GM19324 (cell line): ENCODE data around the gene AHCYL2.
"Not testable (repeated sequence)": the region's sequence is repeated elsewhere in the genome, so short reads cannot be mapped to it uniquely, and the experiment has no call there.

ENCODE experiments used
- ATAC-seq: cut with Tn5 transposase; IDR thresholded peaks from one replicate; pipeline ENCODE4 v1.9.1; 2021; ENCODE audit warnings: mild to moderate bottlenecking, moderate library complexity; ENCODE audit not compliant: unreplicated experiment, low FRiP score

Gene AHCYL2

GRCh38 chr7:129281163-129281562 lies 56.3 kb downstream of the AHCYL2 start:
- no peak for ATAC-seq

GRCh38 chr7:129282865-129283264 lies 58.0 kb downstream of the AHCYL2 start:
- no peak for ATAC-seq

GRCh38 chr7:129283936-129284335 lies 59.1 kb downstream of the AHCYL2 start:
- no peak for ATAC-seq

- ATAC-seq, result no peak
Observed at GRCh38 chr7:129285111-129285510, 60.3 kb downstream of the AHCYL2 start.

DNA sequence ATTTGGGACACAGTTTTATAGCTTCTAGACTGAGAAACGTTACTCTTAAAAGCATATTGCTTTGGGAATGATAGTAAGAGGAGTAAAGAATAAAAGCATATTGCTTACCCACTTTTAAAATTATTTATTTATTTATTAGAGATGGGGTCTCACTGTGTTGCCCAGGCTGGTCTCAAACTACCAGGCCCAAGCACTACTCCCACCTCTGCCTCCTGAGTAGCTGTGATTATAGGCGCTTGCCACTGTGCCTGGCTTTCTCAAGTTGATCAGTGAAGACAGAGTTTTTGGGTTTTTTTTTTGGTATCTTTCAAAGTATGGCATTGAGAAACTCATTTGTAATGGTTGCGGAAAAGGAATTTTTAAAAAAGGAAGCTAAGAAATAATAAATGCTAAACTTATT lies 68.0 kb downstream of the AHCYL2 start:
- ATAC-seq, result no peak

GRCh38 chr7:129295015-129295423 lies 70.2 kb downstream of the AHCYL2 start:
- no peak for ATAC-seq

GRCh38 chr7:129298268-129298893 lies 73.6 kb downstream of the AHCYL2 start:
- ATAC-seq, result no peak

GRCh38 chr7:129299889-129300288 lies 75.1 kb downstream of the AHCYL2 start:
- no peak for ATAC-seq

- not testable (repeated sequence) for ATAC-seq
Observed at GRCh38 chr7:129300299-129300698, 75.5 kb downstream of the AHCYL2 start.

DNA sequence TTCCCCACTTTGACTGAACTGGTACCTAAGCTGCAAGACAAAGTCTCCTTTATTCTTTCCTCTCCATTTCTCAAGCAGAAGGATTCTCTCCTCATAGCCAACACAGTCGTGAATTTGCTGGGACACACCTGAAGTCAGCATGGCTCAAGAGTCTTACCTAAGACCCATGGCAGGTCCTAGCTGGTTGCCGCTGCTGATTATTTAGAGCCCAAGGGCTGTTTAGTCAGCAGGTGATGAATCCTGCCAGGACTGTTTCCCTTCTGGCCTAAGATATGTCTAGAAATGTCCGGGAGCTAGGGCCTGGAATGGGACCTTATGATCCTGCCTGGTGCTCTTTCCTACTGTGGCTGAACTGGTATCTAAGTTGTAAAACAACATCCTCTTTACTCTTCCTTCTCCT lies 82.8 kb downstream of the AHCYL2 start:
- ATAC-seq, result no peak

DNA sequence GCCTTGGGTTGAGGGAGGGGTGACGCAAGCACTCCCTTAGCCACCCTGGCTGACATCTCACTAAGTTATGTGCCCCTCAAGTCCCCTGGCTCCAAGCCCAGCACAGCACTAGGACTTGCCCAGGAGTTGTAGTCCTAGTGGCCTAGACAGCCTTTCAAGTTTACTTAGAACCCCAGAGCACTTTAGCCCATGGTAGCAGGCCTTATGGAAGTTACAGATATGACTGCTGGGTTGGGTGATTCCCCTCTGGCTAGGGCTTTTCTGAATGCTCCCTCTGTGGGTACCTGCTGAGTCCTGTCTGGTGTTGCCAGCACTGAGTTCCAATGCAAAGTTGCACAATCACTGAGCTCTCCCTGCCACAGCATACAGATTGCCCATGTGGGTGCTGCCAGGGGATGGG lies 83.2 kb downstream of the AHCYL2 start:
- ATAC-seq, result no peak

- no peak for ATAC-seq
Observed at GRCh38 chr7:129311429-129311828, 86.6 kb downstream of the AHCYL2 start.

- ATAC-seq, result no peak
Observed at GRCh38 chr7:129313282-129313681, 88.5 kb downstream of the AHCYL2 start.

DNA sequence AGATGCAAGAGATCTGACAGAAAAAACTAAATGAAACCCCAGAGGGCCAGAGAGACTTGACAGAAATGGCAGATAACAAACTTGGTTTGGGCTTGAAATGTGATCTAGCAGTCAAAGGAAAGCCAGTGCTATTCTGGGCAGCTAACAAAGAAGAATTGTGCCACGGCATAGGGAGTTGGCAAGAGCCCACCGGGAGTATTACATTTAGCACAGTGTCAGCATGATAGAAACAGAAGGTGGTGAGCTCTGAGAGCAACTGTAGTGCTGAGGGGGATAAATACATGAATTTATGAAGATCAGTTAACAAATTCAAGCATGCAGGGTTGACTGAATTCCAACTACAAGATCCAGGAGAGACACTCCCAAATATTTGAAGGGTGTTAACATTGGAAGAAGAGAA lies 91.1 kb downstream of the AHCYL2 start:
- ATAC-seq, result no peak

DNA sequence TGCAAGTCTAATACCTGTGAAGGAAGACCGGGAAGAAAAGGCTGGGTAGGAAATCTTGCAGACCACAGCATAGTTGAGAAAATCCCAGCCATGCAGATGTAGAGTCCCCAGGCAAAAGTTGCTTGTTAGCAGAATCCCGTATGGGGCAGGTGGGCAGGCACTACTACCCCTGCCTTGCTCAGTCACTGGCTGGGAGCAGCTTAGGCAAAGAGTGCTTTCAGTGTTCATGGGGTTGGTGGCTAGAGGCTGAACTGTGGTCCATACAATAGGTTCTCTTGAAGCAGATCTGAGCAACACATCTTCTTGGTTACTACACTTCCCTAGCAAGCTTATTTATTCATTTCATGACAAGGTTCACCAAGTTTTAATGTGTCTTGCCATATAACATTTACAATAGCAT lies 92.6 kb downstream of the AHCYL2 start:
- ATAC-seq, result no peak

- ATAC-seq, result no peak
Observed at GRCh38 chr7:129327076-129327475, 102.2 kb downstream of the AHCYL2 start.

DNA sequence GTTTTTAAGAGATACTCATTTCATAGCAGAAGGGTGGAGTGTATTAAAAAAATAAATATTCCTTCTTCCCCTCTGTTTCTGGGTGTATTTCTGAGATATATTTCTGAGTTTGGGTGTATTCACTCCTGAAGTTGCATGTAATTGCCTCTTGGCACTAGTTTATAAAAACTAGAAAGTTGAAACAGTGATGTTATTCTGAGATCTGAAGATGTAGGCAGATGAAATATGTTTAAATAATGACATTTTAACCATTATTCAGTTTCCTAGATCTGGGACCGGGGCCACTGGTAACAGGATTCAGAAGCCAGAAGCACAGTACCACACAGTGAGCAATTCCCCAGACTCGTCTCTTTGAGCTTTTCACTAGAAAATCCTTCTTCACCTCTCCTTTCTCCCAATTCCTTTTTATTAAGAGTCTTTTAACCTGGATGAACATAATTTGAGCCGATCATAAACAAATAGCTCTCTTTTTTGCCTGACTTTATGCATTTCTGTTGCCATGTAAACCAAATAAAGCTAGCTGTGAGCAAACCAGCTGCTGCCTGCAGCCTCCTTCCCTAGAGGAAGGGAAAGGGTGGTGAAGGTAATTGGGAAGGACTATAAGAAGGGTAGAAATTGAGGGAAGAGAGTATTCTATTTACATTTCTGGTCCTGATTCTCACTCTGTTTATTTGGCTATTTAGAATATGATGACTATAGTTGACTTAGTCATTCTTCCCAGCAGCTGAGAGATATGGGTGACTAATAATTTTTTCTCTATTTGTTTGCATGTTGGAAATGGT lies 107.6 kb downstream of the AHCYL2 start:
- no peak for ATAC-seq

GRCh38 chr7:129334473-129334872 lies 109.6 kb downstream of the AHCYL2 start:
- no peak for ATAC-seq

GRCh38 chr7:129338450-129338849 lies 113.6 kb downstream of the AHCYL2 start:
- ATAC-seq, result no peak

- no peak for ATAC-seq
Observed at GRCh38 chr7:129341212-129341611, 116.4 kb downstream of the AHCYL2 start.

DNA sequence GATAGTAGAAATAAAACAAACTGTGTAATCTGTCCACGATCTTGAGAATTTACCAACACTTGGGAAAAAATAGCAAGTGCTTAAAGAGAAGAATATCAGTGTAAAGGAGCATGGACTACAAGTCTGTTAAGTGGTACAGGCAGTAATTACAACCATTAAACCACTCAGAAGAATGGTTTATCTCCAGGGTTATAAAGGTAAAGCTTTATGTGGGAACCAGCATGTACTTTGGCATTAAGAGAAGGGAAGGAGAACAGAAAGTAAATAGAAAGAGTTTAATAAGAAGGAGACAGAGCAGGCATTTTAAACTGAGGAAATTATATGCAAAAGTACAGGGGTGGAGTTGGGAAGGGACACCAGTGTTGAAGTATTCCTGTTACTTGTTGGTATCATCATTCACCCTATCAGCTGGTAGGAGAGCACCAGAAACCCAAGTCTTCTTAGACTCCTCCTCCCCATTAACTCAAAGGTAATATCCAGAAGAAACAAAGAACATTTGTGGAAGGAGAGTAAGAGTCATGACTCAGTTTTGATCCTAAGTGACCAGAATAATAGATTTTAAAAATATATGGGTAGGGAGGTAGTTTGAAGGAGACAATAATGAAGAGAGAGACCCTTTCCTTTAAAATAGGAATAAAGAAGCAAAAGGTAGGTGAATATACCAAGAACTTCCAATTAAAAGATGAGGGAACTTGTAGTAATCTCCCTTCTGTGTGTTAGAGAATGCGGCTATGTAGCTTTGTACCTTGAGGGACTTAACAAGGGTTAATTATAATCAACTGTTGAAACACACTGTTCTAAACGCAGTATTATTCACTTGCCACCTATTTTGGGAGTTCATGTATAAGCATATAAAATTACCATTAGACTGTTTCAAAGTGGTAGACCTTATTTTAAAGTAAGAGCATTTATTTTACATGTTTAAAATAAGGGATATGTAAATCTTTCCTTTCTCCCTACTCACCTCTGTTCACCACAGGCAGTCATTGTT lies 117.3 kb downstream of the AHCYL2 start:
- no peak for ATAC-seq
